GM12878 (cell line): ENCODE measurements around the gene PLXNA4. TPM values are rescaled to one million over a fixed set of nuclear protein-coding genes. Genes with fewer than 3 reads are reported as not detected.

Experiments
- ATAC-seq: fragments of 200-7000 bp; cut with Tn5 transposase; 3 replicates; pipeline ENCODE4 v1.9.1; 2020; ENCODE audit warnings: mild to moderate bottlenecking, moderate library complexity
- BruUV-seq: library from RNA; stranded (reverse); fragments of 400-500 nt; replicated peaks from 2 replicates; lab custom pipeline; 2021; lab: Mats Ljungman, UMichigan
- CTCF ChIA-PET: fragments of 300-600 bp; sonication (Branson Sonifier 250); formaldehyde crosslinking; extraction: SDS; loops from one replicate; lab custom pipeline; 2021; ENCODE audit warnings: inconsistent platforms; lab: Yijun Ruan, JAX
- POLR2A ChIA-PET: fragments of 350-600 bp; formaldehyde crosslinking; extraction: SDS; loops from one replicate; lab custom pipeline; 2021; ENCODE audit warnings: inconsistent platforms; lab: Charles Lee
- RAD21 ChIA-PET: fragments of 300-600 bp; sonication (Branson Sonifier 250); formaldehyde crosslinking; loops from one replicate; lab custom pipeline; 2023; ENCODE audit warnings: antibody characterized with exemption; ENCODE audit not compliant: unreplicated experiment; lab: Charles Lee
- SMC1A ChIA-PET: fragments of 300-600 bp; sonication (Branson Sonifier 250); formaldehyde crosslinking; loops from one replicate; lab custom pipeline; 2023; ENCODE audit not compliant: unreplicated experiment, uncharacterized antibody; lab: Charles Lee
- DNase-seq: peaks from one replicate; pipeline ENCODE4 v3.0.0-alpha.2; 2011; ENCODE audit warnings: low read depth, low spot score
- FAIRE-seq: peaks from 3 replicates; lab custom pipeline; 2011; peaks lifted over from hg19 to GRCh38; lab: Jason Lieb, UNC
- H2AFZ ChIP-seq: 2 replicates; pipeline ENCODE4 v1.6.0; 2011; ENCODE audit warnings: low read depth, low read length, control low read depth; ENCODE audit not compliant: control insufficient read depth
- H3K27ac ChIP-seq: 2 replicates; pipeline ENCODE4 v1.5.1; 2011; ENCODE audit warnings: control low read depth; ENCODE audit not compliant: control insufficient read depth, insufficient read depth
- H3K27me3 ChIP-seq, 2 experiments: replicated peaks in 1 of 2; 2 replicates each; pipeline versions ENCODE4 v1.6.0 to v1.6.1; 2011; ENCODE audit warnings: low read length in 1 of 2; ENCODE audit not compliant: control insufficient read depth in 2 of 2, insufficient read depth in 2 of 2
- H3K36me3 ChIP-seq, 2 experiments: 2 replicates each; pipeline ENCODE4 v1.5.1; 2011; ENCODE audit warnings: low read length in 1 of 2; ENCODE audit not compliant: control insufficient read depth in 2 of 2, insufficient read depth in 2 of 2
- H3K4me1 ChIP-seq: 2 replicates; pipeline ENCODE4 v1.6.1; 2011; ENCODE audit warnings: mild to moderate bottlenecking, low read length, moderate library complexity, mixed read lengths; ENCODE audit not compliant: control insufficient read depth, insufficient read depth
- H3K4me2 ChIP-seq: 2 replicates; pipeline ENCODE4 v1.6.0; 2011; ENCODE audit warnings: control low read depth; ENCODE audit not compliant: control insufficient read depth, insufficient read depth
- H3K4me3 ChIP-seq: fragments of 200-600 bp; sonication (generic); 2 replicates; pipeline ENCODE4 v1.5.1; 2016
- H3K79me2 ChIP-seq: 2 replicates; pipeline ENCODE4 v1.6.0; 2011; ENCODE audit warnings: low read length; ENCODE audit not compliant: control insufficient read depth, insufficient read depth
- H3K9ac ChIP-seq: 2 replicates; pipeline ENCODE4 v1.8.0; 2011; ENCODE audit warnings: low read length, control low read depth, mixed read lengths; ENCODE audit not compliant: control insufficient read depth, insufficient read depth
- H3K9me3 ChIP-seq: replicated peaks from 3 replicates; pipeline ENCODE4 v1.5.1; 2011; ENCODE audit warnings: mild to moderate bottlenecking, low read length; ENCODE audit not compliant: control insufficient read depth, insufficient read depth
- H4K20me1 ChIP-seq: 2 replicates; pipeline ENCODE4 v1.6.0; 2011; ENCODE audit not compliant: control insufficient read depth, insufficient read depth
- CBX5 ChIP-seq: sonication (generic); IDR thresholded peaks from 2 replicates; pipeline ENCODE4 v1.6.1; 2016; ENCODE audit warnings: low read depth, moderate library complexity, mild to moderate bottlenecking, inconsistent platforms
- JUNB ChIP-seq: IDR thresholded peaks from 2 replicates; pipeline ENCODE4 v1.6.1; 2016; ENCODE audit warnings: antibody characterized with exemption, mild to moderate bottlenecking
- MTA3 ChIP-seq: IDR thresholded peaks from 2 replicates; pipeline ENCODE4 v1.6.1; 2012; ENCODE audit warnings: low read length, inconsistent platforms, borderline replicate concordance
- NR2C1 ChIP-seq: fragments of 450-650 bp; IDR thresholded peaks from 2 replicates; pipeline ENCODE4 v1.6.1; 2017; ENCODE audit warnings: antibody characterized with exemption, mild to moderate bottlenecking, moderate library complexity
- NR2F1 ChIP-seq: fragments of 450-650 bp; conservative IDR thresholded peaks from 2 replicates; pipeline ENCODE4 v1.6.1; 2017; ENCODE audit warnings: mild to moderate bottlenecking
- NRF1 ChIP-seq: conservative IDR thresholded peaks from 2 replicates; pipeline ENCODE4 v1.6.1; 2011; ENCODE audit warnings: mild to moderate bottlenecking, low read depth, low read length, improper control_type of control experiment
- TCF12 ChIP-seq: IDR thresholded peaks from 2 replicates; pipeline ENCODE4 v1.6.1; 2011; ENCODE audit warnings: low read depth, mild to moderate bottlenecking, low read length
- ZNF217 ChIP-seq: fragments of 450-650 bp; IDR thresholded peaks from 2 replicates; pipeline ENCODE4 v1.6.1; 2017; ENCODE audit warnings: antibody characterized with exemption, mild to moderate bottlenecking
- ZNF384 ChIP-seq: IDR thresholded peaks from 2 replicates; pipeline ENCODE4 v1.6.1; 2012; ENCODE audit warnings: low read depth, mild to moderate bottlenecking, low read length, improper control_type of control experiment, borderline replicate concordance
- ZSCAN29 ChIP-seq: fragments of 450-650 bp; IDR thresholded peaks from 2 replicates; pipeline ENCODE4 v1.6.1; 2017; ENCODE audit warnings: mild to moderate bottlenecking, moderate library complexity
- WGBS: methylation state at CpG from one replicate; pipeline ENCODE4 v1.1.6; 2016; ENCODE audit warnings: low lambda C conversion rate; ENCODE audit not compliant: insufficient replicate concordance, insufficient coverage; ENCODE audit errors: missing lambda C conversion rate; 5-methylcytosine and 5-hydroxymethylcytosine counted together
- in situ Hi-C: fragments of 300-500 bp; cut with MboI; formaldehyde crosslinking; loops from 9 replicates; pipeline ENCODE4 v1.14.3; 2018; ENCODE audit warnings: mixed read lengths
- intact Hi-C: fragments of 100-400 bp; cut with micrococcal nuclease; formaldehyde crosslinking; loops from one replicate; pipeline ENCODE4 v1.14.2; 2022; ENCODE audit not compliant: unreplicated experiment
- polyA plus RNA-seq, 11 experiments: library from polyadenylated mRNA; depleted of rRNA in 4 of 11; unstranded in 6 of 11; stranded (reverse) in 5 of 11; fragments of >200 nt; fragmentation: Nextera tagmentation in 4 of 11; fragmentation: Illumina TruSeq in 1 of 11; extraction: Ambion mirVana in 4 of 11; extraction: Trizol in 1 of 11; gene quantifications; 1 replicate in 1 of 11; 2 replicates in 10 of 11; pipeline versions ENCODE4 v1.2.1 to v1.2.3, GENCODE V29; 2011 to 2016; ENCODE audit warnings: inconsistent platforms in 2 of 11, missing spikeins in 2 of 11, low read depth in 1 of 11
- total RNA-seq, 4 experiments: library from RNA; depleted of rRNA in 3 of 4; stranded (reverse); fragments of >200 nt in 3 of 4; fragmentation: Illumina TruSeq in 1 of 4; extraction: Trizol in 1 of 4; gene quantifications; 2 replicates each; pipeline versions ENCODE4 v1.2.1 to v1.2.3, GENCODE V29; 2013 to 2021
- TF ChIP-seq, protein P1 (sequence below): fragments of 450-650 bp; formaldehyde crosslinking; IDR thresholded peaks from 2 replicates; pipeline ENCODE4 v1.5.0; 2022; ENCODE audit warnings: mild to moderate bottlenecking, missing genetic modification characterization
- TF ChIP-seq, protein P2 (sequence below): IDR thresholded peaks from 2 replicates; pipeline ENCODE4 v1.6.1; 2012; ENCODE audit warnings: low read depth, low read length, improper control_type of control experiment
- TF ChIP-seq, protein P3 (sequence below), 3 experiments: IDR thresholded peaks in 2 of 3; conservative IDR thresholded peaks in 1 of 3; 2 replicates each; pipeline ENCODE4 v1.5.1; 2011; ENCODE audit warnings: low read depth in 3 of 3, low read length in 3 of 3, mild to moderate bottlenecking in 3 of 3, control low read depth in 2 of 3, moderate library complexity in 2 of 3, inconsistent platforms in 1 of 3, mixed read lengths in 1 of 3; ENCODE audit not compliant: control insufficient read depth in 2 of 3, insufficient read depth in 1 of 3; ENCODE audit errors: extremely low read depth in 1 of 3
- TF ChIP-seq, protein P4 (sequence below): fragments of 450-650 bp; formaldehyde crosslinking; IDR thresholded peaks from 2 replicates; pipeline ENCODE4 v1.4.0; 2020; ENCODE audit warnings: mild to moderate bottlenecking, moderate library complexity

PLXNA4 gene
- total and polyA plus RNA-seq, 10 of the 15 experiments (the other 5 are each of a cell fraction or from before 2014, with no cell fraction given) = 0.03 TPM; not detected in 9

DNA sequence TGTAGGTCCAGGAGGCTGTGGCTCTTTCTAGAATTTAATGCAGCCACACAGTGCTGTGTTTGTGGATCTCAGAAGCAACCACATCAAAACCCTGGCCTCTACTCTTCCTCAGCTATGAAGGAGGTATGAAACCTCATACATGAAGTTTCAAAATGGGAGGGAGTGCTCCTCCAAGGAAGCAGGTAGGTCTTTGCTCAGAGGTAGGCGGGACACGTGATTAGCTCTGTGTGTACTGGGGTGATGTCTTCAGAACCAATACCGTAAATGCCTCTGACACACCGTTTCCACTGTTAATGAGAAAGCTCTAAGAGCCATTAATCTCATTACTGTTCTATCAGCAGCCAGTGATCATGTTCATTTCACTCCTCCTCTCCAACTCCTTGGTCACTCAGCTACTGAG is 126.1 kb downstream of the PLXNA4 start:
- H3K4me2 ChIP-seq = no peak overlapping the region
- no peaks in the 10 kb centered on the region for H3K36me3 ChIP-seq
- no peak overlapping the region for H3K9ac ChIP-seq
- ChIA-PET CTCF (no interaction called here), POLR2A (no interaction called here), RAD21 (no interaction called here), SMC1A (interaction anchor here (1.2 kb wide), 1 partner anchor 39 kb away, joined by 3 read pairs; no protein-coding TSS in a partner anchor)
- no peak overlapping the region for H3K27ac ChIP-seq
- H3K4me1 ChIP-seq = no peaks in the 10 kb centered on the region
- no TSS peak for BruUV-seq
- 49% methylated on average over 4 of the region's 4 CpGs for WGBS
- FAIRE-seq = no peak
- H3K79me2 ChIP-seq = no peaks in the 10 kb centered on the region
- no peak overlapping the region for H3K4me3 ChIP-seq
- no peaks in the 10 kb centered on the region for H3K9me3 ChIP-seq
- H2AFZ ChIP-seq = no peak overlapping the region
- no peaks in the 10 kb centered on the region for H4K20me1 ChIP-seq
- peaks cover 2 to 3% of the 10 kb centered on the region in 2 experiments; a peak in 2 of 4 replicates for H3K27me3 ChIP-seq
- no peak for ATAC-seq
- TF ChIP-seq NRF1 (no peak), ZSCAN29 (no peak), TCF12 (no peak), NR2F1 (no peak), MTA3 (no peak), JUNB (no peak), ZNF384 (no peak), CBX5 (no peak), ZNF217 (no peak), NR2C1 (no peak)
- TF ChIP-seq, protein P1, sequence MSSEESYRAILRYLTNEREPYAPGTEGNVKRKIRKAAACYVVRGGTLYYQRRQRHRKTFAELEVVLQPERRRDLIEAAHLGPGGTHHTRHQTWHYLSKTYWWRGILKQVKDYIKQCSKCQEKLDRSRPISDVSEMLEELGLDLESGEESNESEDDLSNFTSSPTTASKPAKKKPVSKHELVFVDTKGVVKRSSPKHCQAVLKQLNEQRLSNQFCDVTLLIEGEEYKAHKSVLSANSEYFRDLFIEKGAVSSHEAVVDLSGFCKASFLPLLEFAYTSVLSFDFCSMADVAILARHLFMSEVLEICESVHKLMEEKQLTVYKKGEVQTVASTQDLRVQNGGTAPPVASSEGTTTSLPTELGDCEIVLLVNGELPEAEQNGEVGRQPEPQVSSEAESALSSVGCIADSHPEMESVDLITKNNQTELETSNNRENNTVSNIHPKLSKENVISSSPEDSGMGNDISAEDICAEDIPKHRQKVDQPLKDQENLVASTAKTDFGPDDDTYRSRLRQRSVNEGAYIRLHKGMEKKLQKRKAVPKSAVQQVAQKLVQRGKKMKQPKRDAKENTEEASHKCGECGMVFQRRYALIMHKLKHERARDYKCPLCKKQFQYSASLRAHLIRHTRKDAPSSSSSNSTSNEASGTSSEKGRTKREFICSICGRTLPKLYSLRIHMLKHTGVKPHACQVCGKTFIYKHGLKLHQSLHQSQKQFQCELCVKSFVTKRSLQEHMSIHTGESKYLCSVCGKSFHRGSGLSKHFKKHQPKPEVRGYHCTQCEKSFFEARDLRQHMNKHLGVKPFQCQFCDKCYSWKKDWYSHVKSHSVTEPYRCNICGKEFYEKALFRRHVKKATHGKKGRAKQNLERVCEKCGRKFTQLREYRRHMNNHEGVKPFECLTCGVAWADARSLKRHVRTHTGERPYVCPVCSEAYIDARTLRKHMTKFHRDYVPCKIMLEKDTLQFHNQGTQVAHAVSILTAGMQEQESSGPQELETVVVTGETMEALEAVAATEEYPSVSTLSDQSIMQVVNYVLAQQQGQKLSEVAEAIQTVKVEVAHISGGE (CRISPR knock-in tag) = no peak
- TF ChIP-seq, protein P2, sequence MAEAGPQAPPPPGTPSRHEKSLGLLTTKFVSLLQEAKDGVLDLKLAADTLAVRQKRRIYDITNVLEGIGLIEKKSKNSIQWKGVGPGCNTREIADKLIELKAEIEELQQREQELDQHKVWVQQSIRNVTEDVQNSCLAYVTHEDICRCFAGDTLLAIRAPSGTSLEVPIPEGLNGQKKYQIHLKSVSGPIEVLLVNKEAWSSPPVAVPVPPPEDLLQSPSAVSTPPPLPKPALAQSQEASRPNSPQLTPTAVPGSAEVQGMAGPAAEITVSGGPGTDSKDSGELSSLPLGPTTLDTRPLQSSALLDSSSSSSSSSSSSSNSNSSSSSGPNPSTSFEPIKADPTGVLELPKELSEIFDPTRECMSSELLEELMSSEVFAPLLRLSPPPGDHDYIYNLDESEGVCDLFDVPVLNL = no peak
- TF ChIP-seq, protein P3, sequence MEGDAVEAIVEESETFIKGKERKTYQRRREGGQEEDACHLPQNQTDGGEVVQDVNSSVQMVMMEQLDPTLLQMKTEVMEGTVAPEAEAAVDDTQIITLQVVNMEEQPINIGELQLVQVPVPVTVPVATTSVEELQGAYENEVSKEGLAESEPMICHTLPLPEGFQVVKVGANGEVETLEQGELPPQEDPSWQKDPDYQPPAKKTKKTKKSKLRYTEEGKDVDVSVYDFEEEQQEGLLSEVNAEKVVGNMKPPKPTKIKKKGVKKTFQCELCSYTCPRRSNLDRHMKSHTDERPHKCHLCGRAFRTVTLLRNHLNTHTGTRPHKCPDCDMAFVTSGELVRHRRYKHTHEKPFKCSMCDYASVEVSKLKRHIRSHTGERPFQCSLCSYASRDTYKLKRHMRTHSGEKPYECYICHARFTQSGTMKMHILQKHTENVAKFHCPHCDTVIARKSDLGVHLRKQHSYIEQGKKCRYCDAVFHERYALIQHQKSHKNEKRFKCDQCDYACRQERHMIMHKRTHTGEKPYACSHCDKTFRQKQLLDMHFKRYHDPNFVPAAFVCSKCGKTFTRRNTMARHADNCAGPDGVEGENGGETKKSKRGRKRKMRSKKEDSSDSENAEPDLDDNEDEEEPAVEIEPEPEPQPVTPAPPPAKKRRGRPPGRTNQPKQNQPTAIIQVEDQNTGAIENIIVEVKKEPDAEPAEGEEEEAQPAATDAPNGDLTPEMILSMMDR (IDR thresholded peaks at IDR 0.05 in 2 of 3, conservative IDR thresholded peaks at IDR 0.05 in 1 of 3; ENCODE audit: control insufficient read depth in 2 of 3, extremely low read depth in 1 of 3, insufficient read depth in 1 of 3, low read depth in 3 of 3, low read length in 3 of 3) = no peak
- TF ChIP-seq, protein P4, sequence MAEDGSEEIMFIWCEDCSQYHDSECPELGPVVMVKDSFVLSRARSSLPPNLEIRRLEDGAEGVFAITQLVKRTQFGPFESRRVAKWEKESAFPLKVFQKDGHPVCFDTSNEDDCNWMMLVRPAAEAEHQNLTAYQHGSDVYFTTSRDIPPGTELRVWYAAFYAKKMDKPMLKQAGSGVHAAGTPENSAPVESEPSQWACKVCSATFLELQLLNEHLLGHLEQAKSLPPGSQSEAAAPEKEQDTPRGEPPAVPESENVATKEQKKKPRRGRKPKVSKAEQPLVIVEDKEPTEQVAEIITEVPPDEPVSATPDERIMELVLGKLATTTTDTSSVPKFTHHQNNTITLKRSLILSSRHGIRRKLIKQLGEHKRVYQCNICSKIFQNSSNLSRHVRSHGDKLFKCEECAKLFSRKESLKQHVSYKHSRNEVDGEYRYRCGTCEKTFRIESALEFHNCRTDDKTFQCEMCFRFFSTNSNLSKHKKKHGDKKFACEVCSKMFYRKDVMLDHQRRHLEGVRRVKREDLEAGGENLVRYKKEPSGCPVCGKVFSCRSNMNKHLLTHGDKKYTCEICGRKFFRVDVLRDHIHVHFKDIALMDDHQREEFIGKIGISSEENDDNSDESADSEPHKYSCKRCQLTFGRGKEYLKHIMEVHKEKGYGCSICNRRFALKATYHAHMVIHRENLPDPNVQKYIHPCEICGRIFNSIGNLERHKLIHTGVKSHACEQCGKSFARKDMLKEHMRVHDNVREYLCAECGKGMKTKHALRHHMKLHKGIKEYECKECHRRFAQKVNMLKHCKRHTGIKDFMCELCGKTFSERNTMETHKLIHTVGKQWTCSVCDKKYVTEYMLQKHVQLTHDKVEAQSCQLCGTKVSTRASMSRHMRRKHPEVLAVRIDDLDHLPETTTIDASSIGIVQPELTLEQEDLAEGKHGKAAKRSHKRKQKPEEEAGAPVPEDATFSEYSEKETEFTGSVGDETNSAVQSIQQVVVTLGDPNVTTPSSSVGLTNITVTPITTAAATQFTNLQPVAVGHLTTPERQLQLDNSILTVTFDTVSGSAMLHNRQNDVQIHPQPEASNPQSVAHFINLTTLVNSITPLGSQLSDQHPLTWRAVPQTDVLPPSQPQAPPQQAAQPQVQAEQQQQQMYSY = no peak
- no peak for DNase-seq
- in situ Hi-C loops (no loop called here), intact Hi-C loops (no loop called here)
